Measurements from ENCODE around the gene DIO1. TPM values are rescaled to one million over a fixed set of nuclear protein-coding genes. Genes with fewer than 3 reads are reported as not detected.
"Not testable (repeated sequence)": the region's sequence is repeated elsewhere in the genome, so short reads cannot be mapped to it uniquely, and the experiment has no call there.

DIO1 gene
- total RNA-seq, 1 donor from 2014 or later, result not detected

DNA sequence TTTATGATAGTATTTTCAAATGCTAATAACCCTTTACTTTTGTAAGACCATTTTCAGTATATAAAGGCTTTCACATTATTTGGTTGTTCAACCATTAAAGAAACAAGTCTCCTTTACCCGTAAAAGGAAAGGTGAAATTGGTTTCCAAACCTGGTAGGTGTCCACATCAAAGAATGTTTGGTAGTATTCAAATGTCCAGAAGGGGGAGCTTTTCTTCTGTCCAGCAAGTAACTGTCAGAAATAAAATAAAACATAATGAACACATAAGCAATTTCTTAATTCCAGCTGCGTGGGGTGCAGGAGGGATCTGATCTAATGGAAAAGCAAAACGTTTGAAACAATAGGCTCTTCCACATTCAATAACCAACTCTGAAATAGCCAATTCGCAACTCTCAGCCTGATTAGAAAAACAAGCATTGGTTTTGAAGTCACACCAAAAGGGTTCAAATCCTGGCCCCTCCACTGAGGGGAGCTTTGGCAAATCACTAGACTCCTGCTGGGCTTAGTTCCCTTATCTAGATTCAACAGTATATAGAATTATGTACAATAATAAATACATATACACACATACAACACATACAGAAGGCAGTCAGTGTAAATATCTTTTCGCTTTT, 15.4 kb upstream of the DIO1 start:
- TF ChIP-seq, protein P1, sequence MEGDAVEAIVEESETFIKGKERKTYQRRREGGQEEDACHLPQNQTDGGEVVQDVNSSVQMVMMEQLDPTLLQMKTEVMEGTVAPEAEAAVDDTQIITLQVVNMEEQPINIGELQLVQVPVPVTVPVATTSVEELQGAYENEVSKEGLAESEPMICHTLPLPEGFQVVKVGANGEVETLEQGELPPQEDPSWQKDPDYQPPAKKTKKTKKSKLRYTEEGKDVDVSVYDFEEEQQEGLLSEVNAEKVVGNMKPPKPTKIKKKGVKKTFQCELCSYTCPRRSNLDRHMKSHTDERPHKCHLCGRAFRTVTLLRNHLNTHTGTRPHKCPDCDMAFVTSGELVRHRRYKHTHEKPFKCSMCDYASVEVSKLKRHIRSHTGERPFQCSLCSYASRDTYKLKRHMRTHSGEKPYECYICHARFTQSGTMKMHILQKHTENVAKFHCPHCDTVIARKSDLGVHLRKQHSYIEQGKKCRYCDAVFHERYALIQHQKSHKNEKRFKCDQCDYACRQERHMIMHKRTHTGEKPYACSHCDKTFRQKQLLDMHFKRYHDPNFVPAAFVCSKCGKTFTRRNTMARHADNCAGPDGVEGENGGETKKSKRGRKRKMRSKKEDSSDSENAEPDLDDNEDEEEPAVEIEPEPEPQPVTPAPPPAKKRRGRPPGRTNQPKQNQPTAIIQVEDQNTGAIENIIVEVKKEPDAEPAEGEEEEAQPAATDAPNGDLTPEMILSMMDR (IDR thresholded peaks at IDR 0.05; ENCODE audit: unreplicated experiment), result peak; percentile 38

DNA sequence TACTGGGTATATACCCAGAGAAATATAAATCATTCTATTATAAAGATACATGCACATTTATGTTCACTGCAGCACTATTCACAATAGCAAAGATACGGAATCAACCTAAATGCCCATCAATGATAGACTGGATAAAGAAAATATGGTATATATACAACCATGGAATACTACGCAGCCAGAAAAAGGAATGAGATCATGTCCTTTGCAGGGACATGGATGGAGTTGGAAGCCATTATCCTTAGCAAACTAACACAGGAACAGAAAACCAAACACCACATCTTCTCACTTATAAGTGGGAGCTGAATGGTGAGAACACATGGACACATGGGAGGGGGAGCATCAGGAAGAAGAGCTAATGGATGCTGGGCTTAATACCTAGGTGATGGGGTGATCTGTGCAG, 12.1 kb upstream of the DIO1 start:
- H3K9me3 Mint-ChIP-seq; H3K4me1 Mint-ChIP-seq; H3K4me3 Mint-ChIP-seq; DNase-seq (ENCODE audit: low spot score in 2 of 2, unreplicated experiment in 2 of 2); H3K27ac Mint-ChIP-seq; H3K27me3 Mint-ChIP-seq (ENCODE audit: low read depth): not testable (repeated sequence)
- peaks cover 39% of the 10 kb centered on the region for H3K36me3 Mint-ChIP-seq

More for the DNA sequence above, 15.4 kb upstream of the DIO1 start:
- H3K27me3 Mint-ChIP-seq (ENCODE audit: low read depth), result no peaks in the 10 kb centered on the region
- DNase-seq (ENCODE audit: low spot score in 2 of 2, unreplicated experiment in 2 of 2), result no peak
- no peak overlapping the region for H3K4me3 Mint-ChIP-seq
- H3K4me1 Mint-ChIP-seq, result no peaks in the 10 kb centered on the region
- peaks cover 9% of the 10 kb centered on the region for H3K9me3 Mint-ChIP-seq
- H3K27ac Mint-ChIP-seq, result no peak overlapping the region
- H3K36me3 Mint-ChIP-seq, result peaks cover 50% of the 10 kb centered on the region

DNA sequence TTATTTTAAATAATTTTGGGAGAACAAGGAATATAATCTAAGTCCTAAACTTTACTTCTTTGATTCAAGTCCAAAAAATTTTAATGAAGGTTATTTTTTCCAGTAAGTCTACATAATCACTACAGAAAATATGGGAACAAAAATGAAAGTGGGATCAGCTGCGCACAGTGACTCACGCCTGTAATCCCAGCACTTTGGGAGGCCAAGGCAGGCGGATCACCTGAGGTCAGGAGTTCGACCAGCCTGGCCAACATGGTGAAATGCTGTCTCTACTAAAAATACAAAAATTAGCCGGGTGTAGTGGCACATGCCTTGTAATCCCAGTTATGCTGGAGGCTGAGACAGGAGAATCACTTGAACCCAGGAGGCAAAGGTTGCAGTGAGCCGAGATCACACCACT, 10.4 kb upstream of the DIO1 start:
- not testable (repeated sequence) for H3K27me3 Mint-ChIP-seq (ENCODE audit: low read depth); DNase-seq (ENCODE audit: low spot score in 2 of 2, unreplicated experiment in 2 of 2); H3K9me3 Mint-ChIP-seq; H3K27ac Mint-ChIP-seq; H3K4me1 Mint-ChIP-seq; H3K4me3 Mint-ChIP-seq
- H3K36me3 Mint-ChIP-seq, result peaks cover 30% of the 10 kb centered on the region

DNA sequence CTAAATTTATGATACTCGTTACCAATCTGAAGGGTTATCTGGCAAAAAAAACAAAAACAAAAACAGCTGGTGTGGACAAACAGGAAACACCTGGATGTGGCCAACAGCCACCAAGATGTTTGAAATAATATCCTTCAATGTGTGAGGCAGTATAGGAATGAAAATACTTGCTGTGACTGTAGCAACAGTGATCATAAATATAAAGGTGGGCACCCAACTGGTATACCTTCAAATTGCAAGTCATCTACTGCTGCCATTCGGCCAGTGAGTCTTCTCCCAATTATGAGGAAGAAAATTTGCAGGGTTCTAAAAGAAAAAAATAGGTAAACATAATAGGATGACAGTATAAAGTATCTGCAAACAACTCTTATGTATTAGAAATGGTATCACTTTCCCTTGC, 5.3 kb upstream of the DIO1 start:
- no peak for DNase-seq (ENCODE audit: low spot score in 2 of 2, unreplicated experiment in 2 of 2)
- peak overlapping the region; percentile 85 for H3K27ac Mint-ChIP-seq
- H3K27me3 Mint-ChIP-seq (ENCODE audit: low read depth), result no peaks in the 10 kb centered on the region

DNA sequence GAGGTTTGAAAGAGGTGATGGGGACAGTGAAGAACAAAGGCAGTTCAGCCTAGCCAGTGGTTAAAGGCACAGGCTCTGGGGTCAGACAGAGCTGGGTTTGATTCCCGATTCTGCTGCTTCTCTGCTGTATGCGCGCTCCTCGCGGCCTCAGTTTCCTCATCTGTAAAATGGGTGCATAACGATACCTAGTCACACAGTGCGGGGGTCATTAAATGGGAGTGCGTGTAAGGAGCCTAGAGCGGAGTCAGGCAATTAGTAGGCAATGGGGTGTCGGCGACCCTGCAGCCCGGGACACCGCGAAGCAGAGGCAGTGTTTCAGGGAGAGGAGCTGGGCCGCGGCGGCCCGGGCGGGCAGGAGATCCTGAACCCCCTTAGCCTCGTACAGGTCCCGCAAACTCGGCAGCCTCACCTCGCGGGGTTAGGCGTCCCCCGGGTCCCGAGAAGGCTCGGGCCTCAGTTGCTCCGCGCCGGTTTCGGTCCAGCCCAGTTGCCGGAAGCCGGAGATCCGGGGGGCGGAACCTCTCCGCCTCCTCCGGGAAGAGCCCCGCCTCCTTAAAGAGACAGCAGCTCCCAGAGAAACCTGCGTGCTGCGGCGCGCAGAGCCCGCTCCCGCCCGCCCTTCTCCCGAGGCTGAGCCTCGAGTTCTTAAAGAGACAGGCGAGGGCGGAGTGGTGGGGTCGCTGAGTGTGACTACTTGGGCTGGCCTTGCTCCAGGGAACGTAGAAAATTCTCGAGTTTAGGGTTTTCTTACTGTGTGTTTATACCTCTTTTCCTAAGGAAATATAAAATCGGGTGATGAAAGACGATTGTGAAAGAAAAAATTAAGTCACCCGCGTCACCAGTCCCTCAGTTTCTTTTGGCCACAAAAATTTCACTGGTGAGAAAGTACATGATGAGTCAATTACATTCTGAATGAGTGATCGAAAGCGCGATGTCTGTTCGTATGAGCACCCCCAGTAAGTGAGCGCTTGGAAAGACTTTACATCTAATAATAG, 4.4 kb upstream of the DIO1 start, which contains the start of gene YIPF1:
TSS of gene YIPF1 (minus strand) at position 494 of the 995 bp plus-strand sequence. CDS start 860 bp downstream, outside the sequence.
- H3K27me3 Mint-ChIP-seq (ENCODE audit: low read depth), result no peaks in the 10 kb centered on the region
- peak; percentile 67 to 80 for DNase-seq (ENCODE audit: low spot score in 2 of 2, unreplicated experiment in 2 of 2)
- TF ChIP-seq, protein P1 (IDR thresholded peaks at IDR 0.05; ENCODE audit: unreplicated experiment), result no peak
- no peaks in the 10 kb centered on the region for H3K9me3 Mint-ChIP-seq
- H3K4me1 Mint-ChIP-seq, result peaks cover 10% of the 10 kb centered on the region
- H3K27ac Mint-ChIP-seq, result peak within 1 kb of the TSS; percentile 92
- H3K36me3 Mint-ChIP-seq, result no peaks in the 10 kb centered on the region
- peak within 1 kb of the TSS; percentile 95 for H3K4me3 Mint-ChIP-seq

More for the DNA sequence above, 5.3 kb upstream of the DIO1 start:
- Mint-ChIP-seq H3K4me3 (peak overlapping the region; percentile 95), H3K9me3 (no peaks in the 10 kb centered on the region), H3K36me3 (no peaks in the 10 kb centered on the region), H3K4me1 (peaks cover 10% of the 10 kb centered on the region)
- TF ChIP-seq, protein P1 (IDR thresholded peaks at IDR 0.05; ENCODE audit: unreplicated experiment), result no peak

DNA sequence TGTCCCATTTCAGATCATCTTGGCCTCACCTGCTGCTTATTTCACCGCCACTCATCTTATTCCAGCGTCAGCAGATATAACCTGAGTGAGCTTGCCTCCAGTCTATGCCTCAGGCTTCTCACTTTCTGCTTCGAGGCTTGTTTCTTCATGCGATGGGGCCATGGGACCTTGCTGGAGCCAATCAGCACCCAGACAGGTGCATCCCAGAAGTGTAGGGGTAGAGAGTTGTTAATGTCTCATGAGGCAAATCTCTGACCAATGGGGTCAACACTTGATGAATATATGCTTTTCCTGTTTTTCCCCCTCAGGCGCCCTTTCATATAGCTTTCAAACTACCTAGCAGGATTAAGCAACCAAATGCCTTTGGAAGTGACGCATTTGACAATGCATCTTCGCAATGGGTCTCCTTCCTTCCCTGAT, 3.5 kb upstream of the DIO1 start:
- Mint-ChIP-seq H3K9me3 (no peaks in the 10 kb centered on the region), H3K4me1 (peaks cover 10% of the 10 kb centered on the region), H3K27ac (peak overlapping the region; percentile 92), H3K4me3 (peak overlapping the region; percentile 95), H3K36me3 (no peaks in the 10 kb centered on the region), H3K27me3 (ENCODE audit: low read depth) (no peaks in the 10 kb centered on the region)
- no peak for DNase-seq (ENCODE audit: low spot score in 2 of 2, unreplicated experiment in 2 of 2)
- TF ChIP-seq, protein P1 (IDR thresholded peaks at IDR 0.05; ENCODE audit: unreplicated experiment), result no peak
